OCI-LY3 (cell line): ENCODE measurements around the gene SPDEF.

ENCODE experiments used
- H2AFZ ChIP-seq: fragments of 200-600, 300-600 bp; shearing (Covaris generic); 2 replicates; pipeline ENCODE4 v1.6.0; 2014; ENCODE audit warnings: antibody characterized with exemption, low read depth, low read length
- H3K27ac ChIP-seq: fragments of 200-600, 300-600 bp; sonication (generic); 2 replicates; pipeline ENCODE4 v1.5.1; 2014; ENCODE audit warnings: mild to moderate bottlenecking, low read length, moderate library complexity, mixed read lengths
- H3K27me3 ChIP-seq: fragments of 200-600, 300-600 bp; sonication (generic); 2 replicates; pipeline ENCODE4 v1.6.1; 2014; ENCODE audit warnings: low read depth, low read length, mixed read lengths
- H3K36me3 ChIP-seq: fragments of 200-600, 300-600 bp; sonication (generic); replicated peaks from 2 replicates; pipeline ENCODE3; 2014; ENCODE audit warnings: low read depth, low read length, mixed read lengths
- H3K4me1 ChIP-seq: fragments of 300-600, 200-600 bp; sonication (generic); 2 replicates; pipeline ENCODE4 v1.6.1; 2014; ENCODE audit warnings: low read length, mixed read lengths
- H3K4me2 ChIP-seq: fragments of 200-600, 300-600 bp; sonication (generic); 2 replicates; pipeline ENCODE4 v1.6.1; 2014; ENCODE audit warnings: low read length, mixed read lengths
- H3K4me3 ChIP-seq: fragments of 300-600, 200-600 bp; sonication (generic); 2 replicates; pipeline ENCODE4 v1.5.1; 2014; ENCODE audit warnings: antibody characterized with exemption, mild to moderate bottlenecking, low read length, moderate library complexity
- H3K79me2 ChIP-seq: fragments of 300-600, 200-600 bp; shearing (Covaris generic); 2 replicates; pipeline ENCODE4 v1.6.1; 2014; ENCODE audit warnings: mild to moderate bottlenecking, low read length, mixed read lengths
- H3K9ac ChIP-seq: fragments of 300-600, 200-600 bp; shearing (Covaris generic); 2 replicates; pipeline ENCODE4 v1.6.0; 2014; ENCODE audit warnings: mild to moderate bottlenecking, low read length, moderate library complexity
- H3K9me3 ChIP-seq: fragments of 200-600, 300-600 bp; shearing (Covaris generic); 2 replicates; pipeline ENCODE4 v1.6.1; 2014; ENCODE audit warnings: low read length, mixed read lengths; ENCODE audit not compliant: insufficient read depth
- H4K20me1 ChIP-seq: fragments of 200-600, 300-600 bp; sonication (generic); 2 replicates; pipeline ENCODE4 v1.6.1; 2016; ENCODE audit warnings: low read length, mixed read lengths; ENCODE audit not compliant: insufficient read depth
- CTCF ChIP-seq: fragments of 200-600, 300-600 bp; sonication (generic); IDR thresholded peaks from 2 replicates; pipeline ENCODE4 v1.5.1; 2014; ENCODE audit warnings: antibody characterized with exemption, low read length, low read depth
- EZH2phosphoT487 ChIP-seq: fragments of 200-600 bp; shearing (Covaris generic); IDR thresholded peaks from 2 replicates; pipeline ENCODE4 v1.6.1; 2018; ENCODE audit warnings: antibody characterized with exemption, mixed run types, low read depth

Gene SPDEF

GRCh38 chr6:34566830-34567546, 10.9 kb upstream of the SPDEF start:
- Histone ChIP-seq H3K4me2 (no peak overlapping the region), H3K36me3 (no peaks in the 10 kb centered on the region), H4K20me1 (no peaks in the 10 kb centered on the region), H3K27me3 (no peaks in the 10 kb centered on the region), H3K4me1 (no peaks in the 10 kb centered on the region), H3K27ac (no peak overlapping the region), H3K79me2 (no peaks in the 10 kb centered on the region), H2AFZ (no peak overlapping the region), H3K9ac (no peak overlapping the region), H3K4me3 (no peak overlapping the region), H3K9me3 (no peaks in the 10 kb centered on the region)
- TF ChIP-seq CTCF (no peak), EZH2phosphoT487 (no peak)

- Histone ChIP-seq H3K79me2 (no peaks in the 10 kb centered on the region), H3K4me1 (no peaks in the 10 kb centered on the region), H2AFZ (no peak overlapping the region), H3K4me3 (no peak overlapping the region), H3K36me3 (no peaks in the 10 kb centered on the region), H3K27ac (no peak overlapping the region), H3K9me3 (no peaks in the 10 kb centered on the region), H3K9ac (no peak overlapping the region), H3K27me3 (no peaks in the 10 kb centered on the region), H3K4me2 (no peak overlapping the region), H4K20me1 (no peaks in the 10 kb centered on the region)
- peak; percentile 14; the same call in 1 of the 2 replicates for TF ChIP-seq CTCF
- TF ChIP-seq EZH2phosphoT487: no peak
Measured at GRCh38 chr6:34565722-34566137, 9.6 kb upstream of the SPDEF start.

- Histone ChIP-seq H3K27ac (no peak overlapping the region), H3K4me3 (no peak overlapping the region), H3K27me3 (no peaks in the 10 kb centered on the region), H3K36me3 (no peaks in the 10 kb centered on the region), H2AFZ (no peak overlapping the region), H3K9me3 (no peaks in the 10 kb centered on the region), H4K20me1 (no peaks in the 10 kb centered on the region), H3K79me2 (no peaks in the 10 kb centered on the region), H3K9ac (no peak overlapping the region), H3K4me2 (no peak overlapping the region), H3K4me1 (no peaks in the 10 kb centered on the region)
- TF ChIP-seq CTCF: no peak
- no peak for TF ChIP-seq EZH2phosphoT487
Measured at GRCh38 chr6:34564181-34564580, 8.1 kb upstream of the SPDEF start.

- Histone ChIP-seq H3K36me3 (no peaks in the 10 kb centered on the region), H3K27ac (no peak overlapping the region), H2AFZ (no peak overlapping the region), H3K79me2 (no peaks in the 10 kb centered on the region), H3K4me1 (no peaks in the 10 kb centered on the region), H3K27me3 (no peaks in the 10 kb centered on the region), H3K9ac (no peak overlapping the region), H3K4me3 (no peak overlapping the region), H4K20me1 (no peaks in the 10 kb centered on the region), H3K4me2 (no peak overlapping the region), H3K9me3 (no peaks in the 10 kb centered on the region)
- TF ChIP-seq CTCF (no peak), EZH2phosphoT487 (no peak)
Measured at GRCh38 chr6:34563513-34563870, 7.4 kb upstream of the SPDEF start.
